HL-60 (cell line): ENCODE data around the gene ORM2.

ENCODE experiments used
- DNase-seq, 2 experiments: peaks; one replicate each; pipeline ENCODE4 v3.0.0-alpha.2; 2010 to 2020; ENCODE audit warnings: low read depth in 1 of 2, low spot score in 1 of 2
- H3K27ac ChIP-seq: fragments of 250-450 bp; sonication (Bioruptor Pico); replicated peaks from 2 replicates; pipeline ENCODE4 v1.5.1; 2020; ENCODE audit warnings: mild to moderate bottlenecking, moderate library complexity
- H3K27me3 ChIP-seq: fragments of 250-450 bp; sonication (Bioruptor Pico); 2 replicates; pipeline ENCODE4 v1.5.1; 2021; ENCODE audit warnings: mild to moderate bottlenecking, moderate library complexity; ENCODE audit not compliant: insufficient read depth, poor library complexity, severe bottlenecking
- H3K4me3 ChIP-seq: replicated peaks from 2 replicates; pipeline ENCODE4 v1.5.1; 2011; ENCODE audit warnings: mild to moderate bottlenecking, control low read depth, low read length; ENCODE audit not compliant: insufficient read depth
- CTCF ChIP-seq: IDR thresholded peaks from one replicate; pipeline ENCODE4 v1.5.1; 2011; ENCODE audit warnings: low read length, control low read depth, inconsistent platforms; ENCODE audit not compliant: insufficient read depth
- GABPA ChIP-seq: IDR thresholded peaks from 2 replicates; pipeline ENCODE4 v1.6.1; 2012; ENCODE audit warnings: low read depth
- POLR2AphosphoS5 ChIP-seq: IDR thresholded peaks from 2 replicates; pipeline ENCODE4 v1.6.1; 2012; ENCODE audit warnings: low read depth
- REST ChIP-seq: IDR thresholded peaks from 2 replicates; pipeline ENCODE4 v1.6.1; 2012; ENCODE audit warnings: low read depth; ENCODE audit not compliant: insufficient replicate concordance
- SPI1 ChIP-seq: IDR thresholded peaks from 2 replicates; pipeline ENCODE4 v1.6.1; 2012; ENCODE audit warnings: low read depth, mild to moderate bottlenecking, borderline replicate concordance

Gene ORM2

GRCh38 chr9:114362394-114362793 is 32.7 kb downstream of the ORM2 start:
- H3K27ac ChIP-seq, result no peak overlapping the region
- DNase-seq, result no peak
- TF ChIP-seq REST (no peak), CTCF (no peak), GABPA (no peak), SPI1 (no peak)
- no peaks in the 10 kb centered on the region for H3K27me3 ChIP-seq
- H3K4me3 ChIP-seq, result no peak overlapping the region

GRCh38 chr9:114363424-114363823 is 33.8 kb downstream of the ORM2 start:
- Histone ChIP-seq H3K27me3 (no peaks in the 10 kb centered on the region), H3K27ac (peak overlapping the region; percentile 77)
- TF ChIP-seq SPI1 (no peak), POLR2AphosphoS5 (no peak), CTCF (no peak), GABPA (no peak), REST (no peak)

DNA sequence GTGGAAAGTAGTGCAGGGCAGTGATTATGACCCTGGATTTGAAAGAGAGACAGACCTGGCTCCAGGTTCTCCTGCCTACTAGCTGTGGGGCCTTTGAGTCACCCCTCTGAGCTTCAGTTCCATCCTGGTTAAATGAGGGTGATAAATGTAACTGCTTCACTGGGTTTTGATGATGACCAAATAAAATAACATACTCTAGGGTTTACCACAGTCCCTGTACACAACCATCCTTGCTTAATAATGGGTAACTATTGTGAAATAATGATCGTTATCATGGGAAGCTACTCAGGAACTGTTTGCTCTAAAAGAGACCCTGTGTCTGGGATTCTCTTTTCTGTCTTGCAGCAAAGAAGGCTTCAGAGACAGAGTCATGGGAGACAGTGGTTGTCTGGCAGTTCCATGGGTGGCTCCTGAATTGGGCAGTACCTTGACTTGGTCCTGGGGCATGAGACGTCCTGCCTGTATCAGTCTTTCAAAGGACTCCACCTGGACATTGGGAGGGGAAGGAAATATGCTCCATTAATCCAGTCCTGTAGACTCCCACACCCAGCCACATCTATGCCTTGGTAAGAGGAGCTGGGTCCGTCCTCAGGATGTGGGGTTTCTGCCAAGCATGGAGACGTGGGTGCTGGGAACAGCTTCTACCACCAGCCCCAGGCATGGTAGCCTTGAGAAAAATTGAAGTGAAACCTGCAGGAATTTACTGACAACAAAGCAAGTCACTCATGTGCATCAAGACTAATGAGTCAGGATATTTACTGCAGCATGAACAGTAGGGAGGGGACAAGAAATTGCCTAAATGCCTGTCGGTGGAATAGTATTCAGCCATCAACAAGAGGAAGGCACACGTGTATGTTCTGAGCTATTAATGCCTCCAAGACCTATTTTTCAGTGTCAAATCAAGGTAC is 34.7 kb downstream of the ORM2 start:
- peak overlapping the region; percentile 77 for H3K27ac ChIP-seq
- TF ChIP-seq CTCF (no peak), SPI1 (no peak), GABPA (no peak), REST (no peak), POLR2AphosphoS5 (no peak; the same call in 1 of the 2 replicates)
- peak; percentile 43 to 89 for DNase-seq
- no peak overlapping the region for H3K4me3 ChIP-seq
- no peaks in the 10 kb centered on the region for H3K27me3 ChIP-seq

More at GRCh38 chr9:114363424-114363823, 33.8 kb downstream of the ORM2 start:
- no peak overlapping the region for H3K4me3 ChIP-seq
- DNase-seq, result no peak
